Immature natural killer cell (primary cell): Measurements from ENCODE around the gene IL32. TPM values are rescaled to one million over a fixed set of nuclear protein-coding genes. Genes with fewer than 3 reads are reported as not detected.

Experiments
- DNase-seq, 3 donors: peaks; one replicate each; pipeline ENCODE4 v3.0.0; 2022; ENCODE audit warnings: mixed read lengths in 1 of 3
- H3K27ac Mint-ChIP-seq, 6 donors: one replicate each; pipeline ENCODE4 v1.8.0; 2020; ENCODE audit warnings: mixed read lengths in 6 of 6, mild to moderate bottlenecking in 5 of 6, inconsistent platforms in 4 of 6, moderate library complexity in 3 of 6
- H3K27me3 Mint-ChIP-seq, 3 donors: one replicate each; pipeline ENCODE4 v1.8.0; 2020 to 2021; ENCODE audit warnings: low read depth in 3 of 3, mild to moderate bottlenecking in 3 of 3, mixed read lengths in 3 of 3, moderate library complexity in 3 of 3, inconsistent platforms in 1 of 3
- H3K36me3 Mint-ChIP-seq, 3 donors: one replicate each; pipeline ENCODE4 v1.8.0; 2020; ENCODE audit warnings: mixed read lengths in 3 of 3, inconsistent platforms in 2 of 3, mild to moderate bottlenecking in 2 of 3
- H3K4me1 Mint-ChIP-seq, 2 donors: one replicate each; pipeline ENCODE4 v1.8.0; 2020; ENCODE audit warnings: inconsistent platforms in 2 of 2, mild to moderate bottlenecking in 2 of 2, mixed read lengths in 2 of 2, moderate library complexity in 1 of 2
- H3K4me3 Mint-ChIP-seq, 5 donors: one replicate each; pipeline ENCODE4 v1.8.0; 2020; ENCODE audit warnings: mild to moderate bottlenecking in 5 of 5, mixed read lengths in 5 of 5, inconsistent platforms in 3 of 5, moderate library complexity in 3 of 5
- H3K9me3 Mint-ChIP-seq, 6 donors: one replicate each; pipeline ENCODE4 v1.8.0; 2020; ENCODE audit warnings: mild to moderate bottlenecking in 6 of 6, mixed read lengths in 6 of 6, inconsistent platforms in 4 of 6, moderate library complexity in 3 of 6
- polyA plus RNA-seq, 3 donors: library from polyadenylated mRNA; unstranded; fragments of 300-500 nt; fragmentation: Illumina TruSeq; gene quantifications; one replicate each; pipeline ENCODE4 v1.2.3, GENCODE V29; 2021

Gene IL32
- polyA plus RNA-seq, 3 donors from 2014 or later: 878 to 1,331 (median 944) TPM

DNA sequence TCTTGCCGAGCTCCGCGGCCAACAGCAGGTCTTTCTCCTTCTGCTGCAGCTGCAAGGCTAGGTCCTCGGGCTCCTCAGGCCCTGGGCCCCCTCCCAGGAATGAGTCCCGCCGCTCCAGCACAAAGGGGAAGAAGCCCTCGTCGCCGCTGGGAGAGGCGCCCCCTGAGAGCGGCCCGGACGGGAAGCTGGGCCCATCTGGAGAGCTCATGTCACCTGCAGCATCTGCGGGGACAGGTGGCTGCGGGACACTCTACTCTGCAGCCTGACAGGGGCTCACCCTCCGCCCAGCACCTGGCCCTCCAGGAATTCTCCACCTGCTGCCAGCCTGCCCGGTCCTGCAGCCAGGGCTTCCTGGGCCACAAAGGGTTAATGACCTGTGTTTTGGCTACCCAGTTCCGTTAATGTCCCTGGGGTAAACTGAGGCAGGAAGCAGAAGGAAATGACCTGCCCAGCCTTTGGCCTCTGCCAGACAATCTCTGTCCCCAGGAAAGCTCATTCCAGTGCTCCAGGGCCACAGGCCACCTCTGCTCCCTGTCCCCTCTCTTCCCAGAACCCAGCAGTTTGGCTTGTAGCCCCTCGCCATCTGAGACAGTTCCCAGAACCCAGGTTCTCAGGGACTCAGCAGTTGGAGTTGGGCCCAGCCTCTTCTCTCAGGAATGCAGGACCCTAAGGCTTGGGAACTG is 30.0 kb upstream of the IL32 start:
- Mint-ChIP-seq H3K4me3 (no peak overlapping the region), H3K27ac (no peak overlapping the region), H3K4me1 (peaks cover 0 to 2% of the 10 kb centered on the region in 2 donors), H3K9me3 (peaks cover 0 to 1% (median 0%) of the 10 kb centered on the region in 6 donors), H3K36me3 (no peaks in the 10 kb centered on the region), H3K27me3 (peaks cover 22 to 39% (median 25%) of the 10 kb centered on the region in 3 donors)
- no peak for DNase-seq

DNA sequence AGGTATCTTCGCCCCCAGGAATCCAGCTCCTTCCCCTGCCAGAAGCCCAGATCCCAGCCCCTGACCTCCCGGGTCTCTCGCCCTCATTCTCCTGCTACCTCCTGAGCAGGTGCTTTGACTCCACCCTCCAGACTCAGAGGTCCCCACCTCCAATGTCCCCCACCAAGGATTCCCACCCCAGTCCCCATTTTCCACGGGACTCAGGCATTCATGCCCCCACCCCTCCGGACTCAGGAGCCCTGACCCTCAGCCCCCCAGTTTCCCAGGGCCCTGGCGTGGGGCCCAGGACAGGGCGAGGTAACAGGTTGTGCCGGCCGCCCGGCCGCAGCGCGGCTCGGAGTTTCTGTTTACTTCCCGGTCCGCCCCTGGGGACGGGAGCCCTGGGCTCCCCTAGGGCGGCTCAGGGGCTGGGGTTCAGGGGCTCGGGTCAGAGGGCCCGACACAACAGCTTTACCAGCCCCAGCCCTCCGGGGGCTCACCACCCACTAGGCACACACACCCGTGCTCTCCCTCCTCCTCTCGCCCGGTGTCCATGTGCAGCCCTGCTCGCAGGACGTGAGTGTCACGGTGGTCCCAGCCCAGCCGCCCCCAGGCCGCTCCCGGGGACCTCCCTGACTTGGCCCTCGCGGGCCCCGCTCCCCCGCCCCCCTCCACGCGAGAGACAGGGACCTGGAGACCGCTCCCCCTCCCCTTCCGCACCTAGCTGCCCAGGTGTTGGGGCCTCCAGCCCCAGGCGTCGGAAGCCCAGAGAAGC is 29.3 kb upstream of the IL32 start:
- DNase-seq: no peak
- Mint-ChIP-seq H3K4me3 (no peak overlapping the region), H3K27me3 (peaks cover 21 to 39% (median 25%) of the 10 kb centered on the region in 3 donors), H3K27ac (no peak overlapping the region), H3K9me3 (peaks cover 0 to under 1% (median 0%) of the 10 kb centered on the region in 6 donors), H3K36me3 (no peaks in the 10 kb centered on the region), H3K4me1 (peaks cover 0 to 2% of the 10 kb centered on the region in 2 donors)

DNA sequence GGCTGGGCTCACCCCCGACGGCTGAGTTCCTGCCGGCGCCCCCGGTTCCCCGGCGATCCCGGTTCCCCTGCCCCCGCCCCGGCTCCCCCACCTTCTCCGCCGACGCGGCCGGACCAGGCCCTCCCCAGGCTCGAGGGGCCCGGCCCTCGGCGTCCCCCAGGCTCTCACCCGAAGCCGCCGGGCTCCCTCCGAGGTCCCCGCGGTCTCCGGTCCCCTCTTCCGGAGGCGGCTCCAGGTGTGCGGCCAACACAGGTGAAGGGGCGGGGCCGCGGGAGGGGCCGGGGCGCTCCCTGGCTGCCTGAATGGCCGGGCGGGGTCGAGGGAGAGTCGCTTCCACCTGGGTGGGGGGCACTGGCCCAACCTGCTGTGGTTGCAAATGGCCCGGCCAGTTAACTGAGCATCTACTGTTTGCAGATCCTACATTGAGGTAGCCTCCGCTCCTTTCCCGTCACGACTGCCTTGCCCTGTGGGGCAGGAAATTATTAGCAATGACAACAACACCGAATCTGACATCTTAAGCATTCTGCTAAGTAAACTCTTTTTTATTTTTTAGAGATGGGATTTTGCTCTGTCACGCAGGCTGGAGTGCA is 28.6 kb upstream of the IL32 start, which contains the start of gene BICDL2:
BICDL2 (minus strand) TSS at position 219 of the 590 bp plus-strand sequence. CDS start 1,448 bp downstream, outside the sequence.
- H3K27ac Mint-ChIP-seq: no peak within 1 kb of the TSS
- peaks cover 0 to 2% of the 10 kb centered on the region in 2 donors for H3K4me1 Mint-ChIP-seq
- H3K9me3 Mint-ChIP-seq: no peaks in the 10 kb centered on the region
- H3K36me3 Mint-ChIP-seq: no peaks in the 10 kb centered on the region
- H3K27me3 Mint-ChIP-seq: peaks cover 22 to 36% (median 23%) of the 10 kb centered on the region in 3 donors
- no peak for DNase-seq
- peak within 1 kb of the TSS in 2 of 5 donors; percentile 54 to 60 for H3K4me3 Mint-ChIP-seq

DNA sequence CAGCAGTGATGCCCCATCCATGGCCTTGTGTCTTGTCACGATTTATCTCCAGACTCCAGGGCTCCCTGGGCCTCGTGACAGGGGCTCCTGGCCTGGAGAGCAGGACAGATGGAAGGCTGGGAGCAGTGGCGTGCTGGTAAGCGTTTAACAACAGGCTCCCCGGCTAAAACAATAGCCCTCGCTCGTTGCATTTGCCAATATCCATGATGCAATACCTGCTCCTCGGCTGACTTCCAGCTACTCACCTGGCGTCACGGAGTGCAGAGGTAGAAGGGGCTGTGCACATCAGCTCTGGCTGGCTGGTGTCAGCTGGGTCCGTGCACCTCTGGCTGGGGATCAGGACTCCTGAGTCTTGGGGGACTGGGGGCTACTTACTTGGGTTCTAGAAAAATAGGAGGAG is 27.2 kb upstream of the IL32 start:
- DNase-seq: no peak
- peaks cover 0 to 2% of the 10 kb centered on the region in 2 donors for H3K4me1 Mint-ChIP-seq
- no peak overlapping the region for H3K27ac Mint-ChIP-seq
- no peaks in the 10 kb centered on the region for H3K36me3 Mint-ChIP-seq
- H3K9me3 Mint-ChIP-seq: no peaks in the 10 kb centered on the region
- peaks cover 16 to 32% (median 19%) of the 10 kb centered on the region in 3 donors for H3K27me3 Mint-ChIP-seq
- no peak overlapping the region for H3K4me3 Mint-ChIP-seq

- Mint-ChIP-seq H3K9me3 (no peaks in the 10 kb centered on the region), H3K27ac (no peak overlapping the region), H3K4me1 (peaks cover 0 to 2% of the 10 kb centered on the region in 2 donors), H3K36me3 (no peaks in the 10 kb centered on the region), H3K27me3 (peaks cover 15 to 34% (median 21%) of the 10 kb centered on the region in 3 donors), H3K4me3 (no peak overlapping the region)
- no peak for DNase-seq
Observed at GRCh38 chr16:3038896-3039295, 26.5 kb upstream of the IL32 start.

DNA sequence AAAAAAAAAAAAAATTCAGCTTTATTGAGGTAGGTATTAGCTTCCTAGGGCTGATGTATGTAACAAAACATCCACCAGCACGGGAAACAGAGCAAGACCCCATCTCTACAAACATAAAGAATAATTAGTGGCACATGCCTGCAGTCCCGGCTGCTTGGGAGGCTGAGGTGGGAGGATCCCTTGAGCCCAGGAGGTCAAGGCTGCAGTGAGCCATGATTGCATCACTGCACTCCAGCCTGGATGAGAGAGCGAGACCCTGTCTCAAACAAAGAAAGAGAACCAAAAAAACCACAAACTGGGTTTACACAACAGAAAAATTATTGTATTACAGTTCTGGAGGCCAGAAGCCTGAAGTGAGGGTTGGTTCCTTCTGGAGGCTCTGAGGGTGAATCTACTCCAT is 23.1 kb upstream of the IL32 start:
- no peak overlapping the region for H3K4me3 Mint-ChIP-seq
- H3K36me3 Mint-ChIP-seq: no peaks in the 10 kb centered on the region
- H3K4me1 Mint-ChIP-seq: peaks cover 12 to 15% of the 10 kb centered on the region in 2 donors
- no peak for DNase-seq
- H3K27me3 Mint-ChIP-seq: peaks cover 21 to 26% (median 22%) of the 10 kb centered on the region in 3 donors
- no peaks in the 10 kb centered on the region for H3K9me3 Mint-ChIP-seq
- H3K27ac Mint-ChIP-seq: no peak overlapping the region

DNA sequence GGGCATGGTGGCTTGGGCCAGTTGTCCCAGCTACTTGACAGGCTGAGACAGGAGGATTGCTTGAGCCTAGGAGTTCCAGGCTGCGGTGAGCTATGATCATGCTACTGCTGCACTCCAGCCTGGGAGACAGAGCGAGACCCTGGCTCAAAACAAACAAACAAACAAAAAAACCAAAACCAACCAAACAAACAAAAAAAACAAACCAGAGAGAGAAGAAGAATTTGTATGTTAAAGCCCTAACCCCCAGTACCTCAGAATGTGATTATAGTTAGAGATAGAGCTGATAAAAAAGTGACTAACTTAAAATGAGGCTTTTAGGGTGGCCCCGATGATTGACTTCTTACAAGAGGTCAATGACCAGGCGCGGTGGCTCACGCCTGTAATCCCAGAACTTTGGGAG is 20.7 kb upstream of the IL32 start:
- no peak overlapping the region for H3K27ac Mint-ChIP-seq
- DNase-seq: no peak
- H3K4me3 Mint-ChIP-seq: peak overlapping the region; percentile 62 to 80 (median 76)
- peaks cover 25 to 30% (median 29%) of the 10 kb centered on the region in 3 donors for H3K27me3 Mint-ChIP-seq
- peaks cover 19 to 23% of the 10 kb centered on the region in 2 donors for H3K4me1 Mint-ChIP-seq
- no peaks in the 10 kb centered on the region for H3K9me3 Mint-ChIP-seq
- no peaks in the 10 kb centered on the region for H3K36me3 Mint-ChIP-seq

DNA sequence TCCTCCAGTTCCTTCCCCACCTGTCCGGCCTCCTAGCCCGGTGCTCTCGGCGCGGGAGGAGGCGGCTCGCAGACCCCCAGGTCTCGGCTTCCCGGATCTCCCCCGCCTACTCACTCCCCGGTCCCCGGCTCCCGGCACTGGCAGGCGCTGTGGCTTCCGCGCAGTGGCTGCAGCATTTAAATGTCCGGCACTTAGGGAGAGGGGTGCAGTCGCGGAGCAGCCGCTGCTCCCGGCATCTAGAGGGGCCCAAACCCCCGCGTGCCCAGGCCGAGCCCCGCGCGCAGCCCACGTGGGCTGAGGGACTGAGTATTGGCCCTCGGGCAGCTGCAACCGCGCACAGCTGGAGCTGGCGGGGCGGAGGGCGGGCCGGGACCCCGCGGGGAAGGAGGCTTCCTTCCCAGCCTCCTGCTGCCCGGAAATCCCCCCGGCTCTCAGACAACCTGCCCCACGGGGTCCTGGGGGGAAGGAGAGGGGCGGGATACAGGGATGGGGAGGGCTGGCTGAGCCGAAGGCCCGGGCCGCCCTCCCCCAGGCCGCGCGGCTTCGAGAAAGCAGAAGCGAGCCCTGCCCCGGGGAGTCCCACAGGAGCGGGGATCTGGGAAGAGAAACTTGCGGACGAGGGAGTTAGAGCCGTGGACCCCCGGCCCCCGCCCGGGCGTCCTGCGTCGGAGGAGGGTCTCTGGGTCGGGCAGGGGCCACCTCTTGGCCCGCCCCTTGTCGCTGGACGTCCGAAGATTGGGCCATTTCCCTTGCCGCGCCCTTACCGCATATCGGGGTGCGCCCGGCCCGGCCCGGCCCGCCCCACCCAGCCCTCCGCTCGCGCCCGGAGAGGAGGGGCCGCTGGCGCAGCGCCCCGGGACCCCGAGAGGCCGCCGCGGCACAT is 19.4 kb upstream of the IL32 start, which contains the start of gene MMP25:
MMP25 (plus strand) TSS at position 804 of the 883 bp plus-strand sequence. CDS start 357 bp downstream, outside the sequence.
- H3K27me3 Mint-ChIP-seq: peaks cover 22 to 32% (median 29%) of the 10 kb centered on the region in 3 donors
- no peak within 1 kb of the TSS for H3K27ac Mint-ChIP-seq
- peak within 1 kb of the TSS; percentile 62 to 80 (median 76) for H3K4me3 Mint-ChIP-seq
- H3K9me3 Mint-ChIP-seq: no peaks in the 10 kb centered on the region
- no peak for DNase-seq
- peaks cover 26 to 30% of the 10 kb centered on the region in 2 donors for H3K4me1 Mint-ChIP-seq
- no peaks in the 10 kb centered on the region for H3K36me3 Mint-ChIP-seq

GRCh38 chr16:3046641-3047386 is 18.6 kb upstream of the IL32 start:
- peaks cover 22 to 29% (median 29%) of the 10 kb centered on the region in 3 donors for H3K27me3 Mint-ChIP-seq
- no peaks in the 10 kb centered on the region for H3K36me3 Mint-ChIP-seq
- H3K9me3 Mint-ChIP-seq: no peaks in the 10 kb centered on the region
- no peak overlapping the region for H3K27ac Mint-ChIP-seq
- no peak for DNase-seq
- peak overlapping the region in 4 of 5 donors; percentile 18 to 54 (median 41) for H3K4me3 Mint-ChIP-seq
- H3K4me1 Mint-ChIP-seq: peaks cover 32 to 35% of the 10 kb centered on the region in 2 donors

DNA sequence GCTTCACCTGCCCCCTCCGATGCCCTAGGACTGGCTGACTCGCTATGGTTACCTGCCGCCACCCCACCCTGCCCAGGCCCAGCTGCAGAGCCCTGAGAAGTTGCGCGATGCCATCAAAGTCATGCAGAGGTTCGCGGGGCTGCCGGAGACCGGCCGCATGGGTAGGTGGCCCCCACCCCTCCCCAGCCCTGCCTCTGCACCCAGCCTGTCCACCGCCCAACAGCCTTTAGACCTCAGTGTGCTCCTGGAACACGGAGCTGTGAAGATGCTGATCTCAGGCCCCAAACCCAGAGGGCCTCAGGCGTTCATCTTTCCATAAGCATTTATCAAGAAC is 18.1 kb upstream of the IL32 start:
- no peak for DNase-seq
- peak overlapping the region in 3 of 5 donors; percentile 20 to 63 (median 55) for H3K4me3 Mint-ChIP-seq
- H3K27me3 Mint-ChIP-seq: peaks cover 22 to 29% (median 27%) of the 10 kb centered on the region in 3 donors
- no peaks in the 10 kb centered on the region for H3K9me3 Mint-ChIP-seq
- peaks cover 37 to 39% of the 10 kb centered on the region in 2 donors for H3K4me1 Mint-ChIP-seq
- peaks cover 0 to 4% (median 0%) of the 10 kb centered on the region in 3 donors for H3K36me3 Mint-ChIP-seq
- H3K27ac Mint-ChIP-seq: no peak overlapping the region

- no peak for DNase-seq
- Mint-ChIP-seq H3K27me3 (peaks cover 11 to 16% (median 14%) of the 10 kb centered on the region in 3 donors), H3K4me3 (no peak overlapping the region), H3K4me1 (peaks cover 49% of the 10 kb centered on the region in 2 donors), H3K9me3 (no peaks in the 10 kb centered on the region), H3K36me3 (peaks cover 4 to 12% (median 6%) of the 10 kb centered on the region in 3 donors), H3K27ac (no peak overlapping the region)
Observed at GRCh38 chr16:3049921-3050481, 15.4 kb upstream of the IL32 start.

DNA sequence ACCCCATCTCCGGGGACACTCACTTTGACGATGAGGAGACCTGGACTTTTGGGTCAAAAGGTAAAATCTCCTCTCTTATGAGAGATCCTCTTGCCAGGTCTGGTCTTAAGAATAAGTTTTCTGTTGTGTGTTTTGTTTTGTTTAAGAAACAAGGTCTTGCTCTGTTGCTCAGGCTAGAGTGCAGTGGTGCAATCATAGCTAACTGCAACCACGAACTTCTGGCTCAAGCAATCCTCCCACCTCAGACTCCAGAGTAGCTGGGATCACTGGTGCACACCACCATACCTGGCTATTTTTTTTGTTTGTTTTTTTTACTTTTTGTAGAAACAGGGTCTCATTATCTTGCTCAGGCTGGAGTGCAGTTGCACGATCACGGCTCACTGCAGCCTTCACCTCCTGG is 15.0 kb upstream of the IL32 start:
- Mint-ChIP-seq H3K27me3 (peaks cover 7 to 12% (median 9%) of the 10 kb centered on the region in 3 donors), H3K4me1 (peaks cover 49% of the 10 kb centered on the region in 2 donors), H3K36me3 (peaks cover 6 to 17% (median 7%) of the 10 kb centered on the region in 3 donors), H3K4me3 (no peak overlapping the region), H3K27ac (no peak overlapping the region), H3K9me3 (no peaks in the 10 kb centered on the region)
- DNase-seq: no peak
